NCI-H187 (cell line): ENCODE results near the gene SLC35B2.
"Not testable (repeated sequence)": the region's sequence is repeated elsewhere in the genome, so short reads cannot be mapped to it uniquely, and the experiment has no call there.

Experiments
- DNase-seq, 2 experiments: peaks; one replicate each; lab custom pipeline; 2025; lab: John Stamatoyannopoulos, UW

SLC35B2 gene

DNA sequence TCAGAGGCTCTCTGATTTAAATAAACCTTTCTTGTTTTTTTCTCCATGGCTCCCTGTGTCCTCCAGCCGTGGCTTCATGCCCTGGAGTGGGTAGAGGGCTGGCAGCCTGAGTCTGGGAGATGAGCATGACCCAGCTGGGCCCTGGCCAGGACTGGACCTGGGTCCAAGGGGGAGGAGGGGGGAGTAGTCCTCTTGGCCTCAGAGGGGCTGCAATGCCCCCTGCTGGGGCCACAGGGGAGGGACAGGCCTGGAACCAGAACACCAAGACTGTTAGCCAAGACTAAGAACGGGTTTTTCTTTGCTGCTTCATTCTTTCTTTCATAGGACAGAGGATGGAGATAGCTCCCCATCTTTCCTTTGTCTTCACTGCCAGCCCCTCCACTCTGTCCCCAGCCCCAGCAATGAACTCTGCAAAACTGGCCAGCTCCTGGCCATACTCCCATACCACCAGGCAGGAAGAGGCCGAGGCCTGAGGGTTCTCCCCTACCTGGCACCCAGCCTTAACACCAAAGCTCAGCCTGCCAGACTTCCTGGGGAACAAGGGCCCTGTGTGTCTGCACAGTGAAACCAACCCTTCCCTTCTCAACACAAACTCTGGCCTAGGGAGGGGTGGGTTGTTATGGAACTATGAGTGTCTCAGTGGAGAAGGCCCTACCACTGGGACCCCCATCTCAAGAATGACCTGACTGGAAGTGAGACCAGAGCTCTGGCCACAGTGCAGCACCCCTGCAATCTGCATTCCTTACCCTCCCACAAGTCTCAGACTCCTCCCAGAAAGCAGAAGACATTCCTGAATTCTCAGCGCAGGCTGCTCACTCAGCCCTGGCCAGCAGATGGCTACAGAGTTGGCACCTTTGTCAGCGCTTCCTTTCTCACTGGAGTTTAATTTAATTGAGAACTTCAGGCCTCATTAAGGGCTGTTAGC is 23.0 kb downstream of the SLC35B2 start:
- no peak for DNase-seq

DNA sequence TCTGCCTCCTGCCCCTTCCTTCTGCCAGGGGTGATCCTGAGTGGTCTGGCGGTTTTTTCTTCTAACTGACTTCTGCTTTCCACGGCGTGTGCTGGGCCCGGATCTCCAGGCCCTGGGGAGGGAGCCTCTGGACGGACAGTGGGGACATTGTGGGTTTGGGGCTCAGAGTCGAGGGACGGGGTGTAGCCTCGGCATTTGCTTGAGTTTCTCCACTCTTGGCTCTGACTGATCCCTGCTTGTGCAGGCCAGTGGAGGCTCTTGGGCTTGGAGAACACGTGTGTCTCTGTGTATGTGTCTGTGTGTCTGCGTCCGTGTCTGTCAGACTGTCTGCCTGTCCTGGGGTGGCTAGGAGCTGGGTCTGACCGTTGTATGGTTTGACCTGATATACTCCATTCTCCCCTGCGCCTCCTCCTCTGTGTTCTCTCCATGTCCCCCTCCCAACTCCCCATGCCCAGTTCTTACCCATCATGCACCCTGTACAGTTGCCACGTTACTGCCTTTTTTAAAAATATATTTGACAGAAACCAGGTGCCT is 23.7 kb downstream of the SLC35B2 start:
- no peak for DNase-seq

DNA sequence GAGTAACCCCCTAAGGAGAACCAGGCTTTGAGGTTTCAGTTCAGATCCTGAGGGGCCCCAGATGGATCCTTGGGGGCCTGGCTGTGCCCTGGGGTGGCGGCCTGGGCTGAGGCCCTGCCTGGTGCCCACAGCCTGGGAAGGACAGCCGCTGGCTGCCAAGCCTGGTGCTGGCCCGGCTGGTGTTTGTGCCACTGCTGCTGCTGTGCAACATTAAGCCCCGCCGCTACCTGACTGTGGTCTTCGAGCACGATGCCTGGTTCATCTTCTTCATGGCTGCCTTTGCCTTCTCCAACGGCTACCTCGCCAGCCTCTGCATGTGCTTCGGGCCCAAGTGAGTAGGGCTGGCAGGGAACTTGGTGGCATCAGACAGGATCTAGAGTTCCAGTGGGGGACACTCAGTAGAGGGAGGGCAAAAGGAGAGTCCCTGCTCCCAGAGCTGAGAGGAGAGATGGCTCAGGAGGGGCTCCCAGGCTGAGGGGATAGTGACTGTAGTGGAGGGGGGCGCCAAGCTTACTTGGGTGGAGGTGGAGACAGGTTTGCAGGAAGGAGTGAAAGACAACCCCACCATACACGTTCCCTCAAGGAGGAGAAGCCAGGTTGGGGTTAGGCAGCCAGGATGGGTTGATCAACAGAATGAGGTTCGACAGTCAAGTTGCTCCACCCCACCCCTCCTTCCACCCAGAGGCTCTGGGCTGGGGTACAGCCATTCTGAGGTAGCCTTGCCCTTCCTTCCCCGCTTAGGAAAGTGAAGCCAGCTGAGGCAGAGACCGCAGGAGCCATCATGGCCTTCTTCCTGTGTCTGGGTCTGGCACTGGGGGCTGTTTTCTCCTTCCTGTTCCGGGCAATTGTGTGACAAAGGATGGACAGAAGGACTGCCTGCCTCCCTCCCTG is 24.4 kb downstream of the SLC35B2 start:
- DNase-seq, result no peak

DNA sequence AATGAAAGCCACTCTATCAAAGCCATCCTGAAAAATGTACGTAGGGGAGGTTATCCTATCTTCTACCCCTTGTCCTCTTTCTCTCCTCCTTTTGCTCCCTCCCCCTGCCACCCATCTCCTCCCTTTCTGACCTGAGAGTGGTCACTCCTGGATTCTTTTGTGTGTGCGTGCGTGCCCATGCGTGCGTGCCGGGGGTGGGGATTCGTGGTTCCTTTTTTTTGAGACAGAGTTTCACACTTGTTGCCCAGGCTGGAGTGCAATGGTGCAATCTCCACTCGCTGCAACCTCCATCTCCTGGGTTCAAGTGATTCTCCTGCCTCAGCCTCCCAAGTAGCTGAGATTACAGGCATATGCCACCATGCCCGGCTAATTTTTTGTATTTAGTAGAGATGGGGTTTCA is 25.9 kb downstream of the SLC35B2 start:
- not testable (repeated sequence) for DNase-seq

DNA sequence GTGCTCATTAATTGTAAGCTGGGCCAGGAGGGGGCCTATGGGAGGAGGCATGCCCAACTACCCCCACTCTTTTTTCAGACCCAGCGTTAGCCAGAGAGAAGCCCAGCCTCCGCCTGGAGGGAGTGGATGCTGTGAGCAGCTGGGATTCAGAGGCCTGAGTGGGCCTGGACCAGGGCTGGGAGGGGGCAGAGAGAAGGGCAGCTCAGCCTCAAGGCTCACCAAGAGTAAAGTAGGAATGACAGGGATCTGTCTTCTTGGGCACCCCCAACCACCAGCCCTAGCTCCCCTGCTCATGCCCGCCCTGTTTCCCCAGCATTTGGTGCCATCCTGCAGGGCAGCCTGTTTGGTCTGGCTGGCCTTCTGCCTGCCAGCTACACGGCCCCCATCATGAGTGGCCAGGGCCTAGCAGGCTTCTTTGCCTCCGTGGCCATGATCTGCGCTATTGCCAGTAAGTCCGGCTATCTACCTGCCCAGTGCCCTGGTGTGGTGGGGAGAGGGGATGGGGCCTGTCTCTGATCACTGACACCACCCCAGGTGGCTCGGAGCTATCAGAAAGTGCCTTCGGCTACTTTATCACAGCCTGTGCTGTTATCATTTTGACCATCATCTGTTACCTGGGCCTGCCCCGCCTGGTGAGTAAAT is 27.2 kb downstream of the SLC35B2 start:
- DNase-seq, result no peak

DNA sequence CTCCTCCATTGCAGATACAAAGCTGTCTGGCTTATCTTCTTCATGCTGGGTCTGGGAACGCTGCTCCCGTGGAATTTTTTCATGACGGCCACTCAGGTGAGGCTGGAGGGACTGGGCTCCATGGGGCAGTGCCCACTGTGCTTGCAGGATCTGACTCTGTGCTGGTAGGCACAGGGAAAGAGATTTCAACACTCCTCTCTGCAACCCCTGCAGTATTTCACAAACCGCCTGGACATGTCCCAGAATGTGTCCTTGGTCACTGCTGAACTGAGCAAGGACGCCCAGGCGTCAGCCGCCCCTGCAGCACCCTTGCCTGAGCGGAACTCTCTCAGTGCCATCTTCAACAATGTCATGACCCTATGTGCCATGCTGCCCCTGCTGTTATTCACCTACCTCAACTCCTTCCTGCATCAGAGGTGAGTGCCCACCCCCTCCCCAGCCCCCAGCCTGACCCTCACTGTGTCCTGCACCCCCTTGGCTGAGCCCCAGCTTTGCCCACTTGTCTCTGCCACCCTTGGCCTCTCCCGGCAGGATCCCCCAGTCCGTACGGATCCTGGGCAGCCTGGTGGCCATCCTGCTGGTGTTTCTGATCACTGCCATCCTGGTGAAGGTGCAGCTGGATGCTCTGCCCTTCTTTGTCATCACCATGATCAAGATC is 27.8 kb downstream of the SLC35B2 start:
- DNase-seq, result no peak

DNA sequence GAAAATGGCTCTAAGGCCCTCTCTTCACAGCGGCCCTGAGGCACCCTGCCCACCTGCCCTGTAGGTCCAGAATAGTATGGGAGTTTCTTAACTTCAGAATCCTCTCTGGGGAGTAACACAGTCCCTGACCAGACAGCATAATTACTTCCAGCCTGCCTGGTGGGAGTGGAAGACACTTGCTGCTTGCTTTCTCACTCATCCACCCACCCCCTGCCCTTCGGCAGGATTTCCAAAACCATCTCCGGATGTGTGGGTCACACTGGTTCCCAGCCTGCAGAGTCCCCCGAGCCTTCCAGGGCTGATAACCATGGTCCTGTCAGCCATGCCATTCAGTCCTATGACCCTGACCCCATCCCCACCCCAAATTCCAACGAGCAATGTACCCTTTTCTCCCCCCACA is 28.5 kb downstream of the SLC35B2 start:
- no peak for DNase-seq

DNA sequence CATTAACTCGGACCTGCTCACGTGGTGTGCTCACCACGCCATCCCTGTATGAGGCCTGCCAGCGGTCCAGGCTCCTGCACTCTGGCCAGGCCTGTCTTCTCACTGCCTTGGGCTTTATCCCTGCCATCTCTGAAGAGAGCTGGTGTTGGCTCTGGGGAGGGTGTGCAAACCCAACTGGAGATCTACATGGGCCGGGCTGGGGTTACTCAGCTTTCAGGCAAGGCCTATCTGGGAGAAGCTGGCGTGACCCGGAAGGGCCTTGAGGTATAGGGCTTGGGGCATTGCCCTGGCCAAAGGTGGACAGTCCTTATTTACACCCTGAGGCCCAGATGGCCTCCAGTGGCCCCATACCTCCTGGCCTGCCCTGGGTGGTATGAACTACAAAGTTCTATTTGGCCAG is 28.9 kb downstream of the SLC35B2 start:
- DNase-seq, result no peak

DNA sequence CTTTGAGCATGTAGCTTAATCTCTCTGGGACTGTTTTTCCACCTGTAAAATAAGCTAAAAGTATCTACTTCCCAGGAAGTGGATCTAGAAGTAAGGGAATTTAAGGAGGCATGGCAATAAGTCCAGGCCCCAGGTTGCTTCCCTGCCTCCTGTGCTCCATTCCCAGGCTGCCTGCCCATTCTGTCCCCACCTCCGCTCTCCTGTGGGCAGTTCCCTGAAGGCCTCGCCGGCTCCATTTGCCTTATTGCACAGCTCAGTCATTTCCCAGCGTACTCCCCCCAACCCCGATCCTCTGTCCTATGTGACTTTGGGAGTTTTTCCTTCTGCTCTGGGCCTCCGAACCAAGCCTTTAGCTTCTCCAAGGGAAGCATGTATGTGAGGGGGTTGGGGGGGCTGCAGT is 29.3 kb downstream of the SLC35B2 start:
- no peak for DNase-seq

DNA sequence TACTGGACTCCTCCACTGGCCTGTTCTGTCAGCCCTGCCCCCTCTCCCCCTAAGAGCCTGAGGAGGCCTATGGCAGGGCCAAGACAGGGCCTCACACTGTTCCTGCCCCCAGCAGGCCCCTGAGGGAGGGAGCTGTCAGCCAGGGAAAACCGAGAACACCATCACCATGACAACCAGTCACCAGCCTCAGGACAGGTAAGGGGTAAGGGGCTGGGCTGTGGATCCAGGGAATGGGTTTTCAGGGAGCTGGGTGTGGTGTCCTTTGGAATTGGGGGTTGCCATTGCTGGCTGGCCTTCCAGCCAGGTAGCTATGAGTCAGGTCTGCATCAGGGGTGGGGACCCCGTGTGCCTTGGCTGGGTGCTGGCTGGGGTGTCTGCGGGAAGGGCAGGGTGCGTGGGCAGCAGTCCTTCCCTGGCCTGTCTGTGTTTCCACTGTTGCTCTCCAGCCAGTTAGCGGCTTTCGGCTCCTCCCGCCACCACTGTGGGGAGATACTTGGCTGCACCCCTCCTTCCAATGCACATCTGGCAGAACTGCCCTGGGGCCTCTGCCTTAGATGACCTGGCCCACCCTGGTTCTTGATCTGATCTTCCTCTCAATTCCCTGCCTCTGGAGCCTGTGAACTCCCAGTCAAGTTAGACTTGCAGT is 30.1 kb downstream of the SLC35B2 start:
- DNase-seq, result no peak

DNA sequence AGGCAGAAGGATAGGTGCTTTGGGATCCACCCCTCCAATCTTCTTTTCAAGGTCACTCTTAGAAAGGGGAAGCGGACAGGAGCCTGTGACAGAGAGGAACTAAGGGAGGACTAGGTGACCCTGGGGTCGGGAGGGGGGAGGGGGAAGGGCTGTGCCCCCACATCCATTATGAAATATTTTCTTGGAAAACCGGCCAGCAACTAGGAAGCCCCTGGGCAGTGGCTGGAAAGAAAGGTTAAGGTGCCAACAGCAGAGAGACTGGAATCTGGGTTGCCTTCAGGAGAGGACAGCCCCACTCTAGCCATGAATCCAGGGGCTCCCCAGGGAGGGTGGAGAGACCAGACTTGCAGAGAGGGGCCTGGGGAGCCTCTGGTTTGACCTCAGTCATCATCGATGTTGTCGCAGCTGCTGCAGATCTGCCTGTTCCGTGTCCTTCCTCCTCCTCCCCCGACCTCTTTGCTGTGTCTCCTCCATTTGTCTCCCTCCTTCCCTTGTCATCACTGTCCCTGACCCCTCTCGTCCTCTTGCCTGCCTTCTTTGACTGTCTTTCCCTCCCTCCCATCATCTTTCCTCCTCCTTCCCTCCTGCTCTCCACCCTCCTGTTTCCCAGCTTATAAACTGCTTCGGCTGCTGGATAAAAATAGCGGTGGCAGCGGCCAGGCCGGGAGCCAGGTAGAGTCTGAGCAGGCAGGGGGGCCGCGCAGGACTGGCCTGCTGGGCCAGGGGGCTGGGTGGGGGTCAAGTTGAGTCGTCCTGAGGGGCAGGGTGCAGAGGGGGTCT is 30.8 kb downstream of the SLC35B2 start:
- DNase-seq, result no peak

DNA sequence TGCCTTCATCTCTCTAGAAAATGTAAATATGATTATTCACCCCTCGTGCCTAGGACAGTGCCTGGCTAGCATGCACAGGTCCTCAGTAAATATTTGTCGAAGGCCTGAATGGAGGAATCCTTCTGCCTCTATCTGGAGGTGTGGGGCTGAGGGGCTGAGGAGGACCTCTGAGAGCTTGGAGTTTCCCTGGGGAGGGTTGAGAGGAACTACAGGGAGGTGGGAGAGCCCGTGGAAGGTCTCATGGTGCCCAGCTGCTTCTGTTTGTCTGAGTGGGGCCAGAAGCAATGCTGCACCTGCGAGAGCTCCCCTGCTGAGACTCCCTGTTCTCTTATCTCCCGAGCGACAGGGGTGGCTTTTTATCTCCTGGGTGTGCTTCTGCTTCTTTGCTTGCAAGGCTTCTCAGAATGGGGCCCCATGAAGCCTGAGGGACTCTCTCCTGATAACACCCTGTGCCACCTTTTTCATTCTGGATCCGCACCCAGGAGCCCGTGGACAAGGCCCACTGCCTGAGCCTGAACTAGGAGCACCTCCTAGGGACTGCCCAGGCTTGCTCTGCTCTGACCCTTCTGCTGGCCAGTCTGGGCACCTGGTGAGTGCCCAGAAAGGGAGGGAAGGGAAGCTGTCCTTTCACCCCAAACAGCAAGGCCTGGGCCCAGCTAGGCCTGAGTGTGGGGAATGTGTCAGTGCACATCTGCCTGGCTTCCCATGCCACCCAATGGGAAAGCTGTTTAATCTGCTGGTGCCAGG is 31.6 kb downstream of the SLC35B2 start:
- DNase-seq, result no peak

DNA sequence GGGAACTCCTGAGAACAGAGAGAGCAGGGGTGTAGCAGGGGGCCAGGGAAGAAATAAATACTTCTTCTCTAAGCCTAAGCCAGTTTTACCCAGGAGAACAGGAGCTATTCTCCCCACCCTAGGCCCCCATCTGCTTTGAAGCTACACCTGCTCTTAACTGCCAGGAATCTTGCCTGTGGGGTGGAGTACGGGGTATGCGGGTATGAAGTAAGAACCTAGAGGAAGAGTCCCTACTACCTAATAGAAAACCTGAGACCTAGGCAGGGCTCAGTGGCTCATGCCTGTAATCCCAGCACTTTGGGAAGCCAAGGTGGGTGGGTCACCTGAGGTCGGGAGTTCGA is 32.4 kb downstream of the SLC35B2 start:
- DNase-seq, result no peak

DNA sequence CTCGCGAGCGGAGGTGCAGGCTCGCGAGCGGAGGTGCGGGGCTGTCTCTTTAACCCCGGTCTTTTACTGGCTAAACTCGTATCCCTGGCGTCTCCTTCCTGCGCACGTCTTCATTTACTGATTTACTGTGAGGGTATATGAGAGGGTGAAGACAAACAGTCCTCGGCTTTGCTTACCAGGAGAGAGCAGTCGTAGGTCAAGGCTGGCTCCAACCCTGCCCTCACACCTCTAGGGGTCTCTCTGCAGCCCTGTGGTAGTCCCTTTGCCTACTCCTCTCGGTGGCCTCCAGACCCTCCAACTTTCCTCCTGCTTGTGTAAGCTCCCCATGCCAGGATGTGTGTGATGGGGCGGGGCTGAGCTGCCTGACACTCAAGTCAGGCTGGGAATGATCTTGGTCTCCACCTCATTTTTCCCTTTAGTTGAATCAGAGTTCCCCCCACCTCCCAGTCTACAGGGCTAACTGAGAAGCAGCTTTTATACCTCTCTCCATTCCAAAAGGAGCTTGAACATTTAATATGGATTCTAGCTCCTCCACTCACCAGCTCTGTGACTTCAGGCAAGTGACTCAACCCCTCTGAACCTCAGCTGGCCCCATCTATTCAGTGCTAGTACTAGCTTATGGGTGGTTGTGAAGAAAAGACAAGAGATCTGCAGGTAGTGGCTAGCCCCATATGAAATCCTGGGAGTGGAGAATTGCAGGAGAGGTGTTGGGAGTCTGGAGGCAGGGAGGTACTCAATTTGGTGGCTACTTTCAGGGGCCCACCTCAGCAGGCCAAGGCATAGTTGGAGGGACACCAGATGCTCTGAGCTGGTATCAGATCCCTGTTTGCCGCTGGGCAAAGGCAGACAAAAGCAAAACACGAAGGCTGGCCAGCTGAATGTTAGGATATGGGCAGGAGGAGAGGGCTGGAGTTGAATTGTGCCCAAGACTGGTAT is 33.0 kb downstream of the SLC35B2 start:
- DNase-seq, result no peak

DNA sequence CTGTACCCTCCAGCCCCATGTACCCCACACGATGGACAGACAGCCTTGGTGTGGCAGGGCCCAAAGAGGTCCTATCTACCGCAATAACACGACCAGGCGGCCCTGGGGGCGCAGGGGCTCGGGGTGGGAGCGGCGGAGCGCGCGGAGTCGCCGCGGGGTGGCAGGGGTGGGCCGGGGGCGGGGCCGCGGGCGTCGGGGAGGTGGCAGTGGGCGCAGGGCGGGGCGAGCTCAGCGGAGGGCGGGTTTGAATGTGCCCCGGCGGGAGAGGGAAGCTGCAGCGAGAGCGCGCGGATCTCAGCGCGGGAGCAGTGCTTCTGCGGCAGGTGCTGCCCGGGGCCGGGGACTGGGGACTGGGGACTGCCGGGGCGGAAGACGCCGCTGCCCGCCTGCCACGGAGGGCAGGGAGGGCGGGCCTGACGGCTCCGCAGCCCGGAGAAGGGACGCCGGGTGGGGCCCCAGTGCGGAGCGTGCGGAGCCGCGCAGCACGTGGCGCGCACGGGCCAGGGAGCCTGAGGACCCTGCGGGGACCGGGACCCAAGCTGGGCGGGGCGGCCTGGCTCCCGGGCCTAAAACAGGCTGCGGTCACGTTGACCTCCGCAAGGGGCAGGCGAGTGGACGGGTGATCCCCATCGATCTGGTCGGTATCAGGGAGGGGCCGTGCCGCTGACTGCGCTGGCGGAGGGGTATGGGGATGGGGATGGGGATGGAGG is 33.9 kb downstream of the SLC35B2 start, which contains the start of gene SLC29A1:
SLC29A1 (plus strand) TSS at position 277 of the 710 bp plus-strand sequence. CDS start 3,719 bp downstream, outside the sequence.
- peak in 1 of 2 experiments; percentile 57 for DNase-seq

DNA sequence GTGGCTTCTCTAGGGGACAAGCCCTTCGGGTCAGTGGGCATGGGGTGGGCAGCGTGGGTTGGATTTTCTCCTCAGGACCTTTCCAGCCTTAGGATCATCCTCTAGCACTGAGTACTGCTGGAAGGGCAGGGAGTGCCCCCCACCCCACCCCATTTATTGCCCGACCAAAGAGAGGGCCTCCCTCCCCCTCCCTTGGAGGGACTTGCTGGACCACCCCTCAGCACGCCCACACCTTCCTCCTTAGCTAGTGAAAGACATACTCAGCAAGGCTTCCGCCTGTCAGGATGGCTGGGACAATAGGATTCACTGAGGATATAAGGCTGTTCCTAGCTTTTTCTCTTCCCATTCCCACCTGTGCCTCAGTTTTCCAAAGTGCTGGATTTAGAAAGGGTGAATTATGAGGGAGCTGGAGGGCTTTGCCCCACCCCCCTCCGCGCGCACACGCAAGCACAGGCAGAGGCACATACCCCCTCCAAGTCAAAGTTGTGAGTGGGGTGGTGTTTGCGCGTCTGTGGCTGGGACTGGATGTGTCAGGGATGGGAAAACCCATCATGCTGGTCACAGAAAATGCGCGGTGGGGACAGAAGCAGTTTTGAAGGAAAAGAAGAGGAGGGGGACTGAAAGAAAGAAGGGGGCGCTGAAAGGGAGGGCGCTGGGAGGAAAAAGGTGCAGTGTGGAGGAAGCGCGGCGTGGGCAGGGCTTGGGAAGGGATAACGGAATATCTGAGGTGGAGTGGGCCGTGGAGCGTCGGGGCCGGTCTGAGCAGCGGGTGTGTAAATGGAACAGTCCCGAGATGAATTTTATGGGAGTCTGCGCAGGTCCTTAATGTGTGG is 34.6 kb downstream of the SLC35B2 start:
- DNase-seq, result no peak

DNA sequence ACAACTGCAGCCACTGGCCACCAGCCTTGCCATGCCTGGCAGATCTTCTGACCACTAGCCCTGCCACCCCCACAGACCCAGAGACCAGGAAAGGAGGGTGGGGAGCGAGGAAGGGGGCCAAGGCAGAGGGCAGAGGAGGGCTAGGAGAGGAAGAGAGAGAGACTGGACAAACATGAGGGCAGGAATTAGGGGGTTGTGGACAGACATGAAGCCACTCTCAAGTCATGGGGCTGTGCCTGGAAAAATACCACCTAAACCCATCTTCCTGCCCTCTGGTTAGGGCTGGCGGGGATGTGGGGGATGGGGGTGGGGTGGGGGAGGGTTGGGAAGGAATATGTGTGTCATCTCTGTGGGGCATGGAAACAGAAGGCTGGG is 35.4 kb downstream of the SLC35B2 start:
- no peak for DNase-seq
